GM21367 (cell line): ENCODE measurements around the gene C17orf113.
"Not testable (repeated sequence)": the region's sequence is repeated elsewhere in the genome, so short reads cannot be mapped to it uniquely, and the experiment has no call there.

ENCODE experiments used
- ATAC-seq: cut with Tn5 transposase; IDR thresholded peaks from one replicate; pipeline ENCODE4 v1.9.1; 2021; ENCODE audit not compliant: unreplicated experiment

C17orf113 gene

DNA sequence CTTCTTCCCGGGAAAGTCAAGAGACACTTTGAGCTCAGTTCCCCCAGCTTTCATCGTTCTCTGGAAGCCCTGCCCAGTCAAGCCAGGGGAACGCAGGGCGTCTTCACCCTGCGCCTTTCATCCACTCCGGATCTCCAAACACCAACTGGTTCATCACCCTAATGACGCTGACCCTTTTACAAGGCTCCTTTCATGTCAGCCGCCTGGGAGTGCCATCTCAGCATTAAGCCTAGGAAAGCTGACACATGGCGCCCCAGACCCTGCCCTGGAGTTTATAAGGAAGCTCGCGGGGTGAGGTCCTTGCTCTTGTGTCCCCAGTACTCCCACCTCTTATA is 32.6 kb downstream of the C17orf113 start:
- ATAC-seq, result no peak

DNA sequence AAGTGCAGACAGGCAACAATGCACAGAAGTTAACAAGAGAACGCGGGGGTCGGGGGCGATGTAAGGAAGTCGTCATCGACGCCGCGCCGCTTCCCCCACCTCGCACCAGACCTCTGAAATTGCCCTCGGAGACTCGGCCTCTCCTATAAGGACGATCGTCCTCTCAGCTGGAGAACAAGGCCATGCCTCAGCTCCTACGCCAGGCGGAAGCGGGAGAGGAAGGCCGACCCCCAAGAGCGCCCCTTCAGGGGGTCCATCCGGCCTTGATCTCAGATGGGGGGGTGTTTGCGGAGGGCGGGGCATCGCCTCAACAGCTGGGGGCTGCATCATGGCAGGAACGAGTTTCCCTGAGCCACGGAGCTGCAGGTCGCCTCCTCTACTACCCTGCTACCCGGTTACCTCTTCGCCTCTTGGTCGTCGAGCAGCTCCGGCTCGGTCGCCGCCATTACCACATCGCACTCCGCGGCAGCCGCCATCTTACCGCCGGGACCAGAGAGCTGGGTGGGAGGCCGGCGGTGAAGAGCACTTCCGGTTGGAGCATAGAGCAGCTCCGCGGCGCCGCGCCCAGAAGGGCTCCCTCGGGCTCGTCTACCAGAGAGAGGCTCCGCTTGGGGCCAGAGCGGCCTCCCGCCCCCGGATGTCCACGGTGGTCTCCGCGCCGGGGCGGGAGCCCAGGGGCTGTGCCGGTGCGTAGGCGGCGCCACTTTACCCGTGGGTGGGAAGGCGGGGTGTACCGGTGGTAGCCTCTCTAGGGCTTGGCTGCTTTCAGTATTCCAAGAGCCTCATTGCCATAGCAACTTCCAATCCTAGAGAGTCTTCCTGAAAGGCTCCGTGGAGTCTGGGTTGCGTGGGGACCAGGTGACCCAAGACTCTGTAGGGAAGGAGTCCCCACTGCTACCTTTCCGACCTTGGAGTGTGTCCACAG is 33.2 kb downstream of the C17orf113 start, which contains the start of gene DNAJC7:
Gene DNAJC7, minus strand, starts transcription at position 499 of the 925 bp plus-strand sequence. Its CDS starts 23 bp downstream, at position 476.
- ATAC-seq, result peak; percentile 71

DNA sequence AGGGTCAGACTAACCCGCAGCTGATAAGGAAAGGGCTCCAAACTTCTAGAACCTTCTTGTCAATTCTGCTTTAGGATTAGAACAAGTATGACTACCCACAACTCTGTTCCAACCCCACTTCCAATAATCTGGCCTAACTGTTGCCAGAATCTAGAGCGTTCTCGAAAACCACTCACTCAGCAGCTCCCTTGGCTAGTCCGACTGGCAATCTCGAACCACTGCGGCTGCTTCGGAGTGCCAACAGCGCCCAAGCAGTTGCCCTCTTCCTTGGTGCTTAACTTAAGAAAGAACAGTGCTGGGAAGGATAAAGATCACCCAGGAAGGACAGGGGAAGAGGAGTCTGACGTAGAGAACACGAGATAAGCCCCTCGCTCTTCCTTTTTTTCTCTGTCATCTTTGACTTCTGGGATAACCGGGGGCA is 34.0 kb downstream of the C17orf113 start:
- no peak for ATAC-seq

DNA sequence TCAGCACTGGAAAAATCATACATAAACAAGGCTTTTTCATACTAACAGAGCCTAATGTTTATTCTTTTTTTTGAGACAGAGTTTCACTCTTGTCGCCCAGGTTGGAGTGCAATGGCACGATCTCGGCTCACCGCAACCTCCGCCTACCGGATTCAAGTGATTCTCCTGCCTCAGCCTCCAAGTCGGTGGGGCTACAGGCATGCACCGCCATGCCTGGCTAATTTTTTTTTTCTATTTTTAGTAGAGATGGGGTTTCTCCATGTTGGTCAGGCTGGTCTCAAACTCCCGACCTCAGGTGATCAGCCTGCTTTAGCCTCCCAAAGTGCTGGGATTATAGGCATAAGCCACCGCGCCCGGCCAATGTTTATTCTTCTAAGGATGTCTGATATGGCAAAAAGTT is 36.7 kb downstream of the C17orf113 start:
- not testable (repeated sequence) for ATAC-seq

DNA sequence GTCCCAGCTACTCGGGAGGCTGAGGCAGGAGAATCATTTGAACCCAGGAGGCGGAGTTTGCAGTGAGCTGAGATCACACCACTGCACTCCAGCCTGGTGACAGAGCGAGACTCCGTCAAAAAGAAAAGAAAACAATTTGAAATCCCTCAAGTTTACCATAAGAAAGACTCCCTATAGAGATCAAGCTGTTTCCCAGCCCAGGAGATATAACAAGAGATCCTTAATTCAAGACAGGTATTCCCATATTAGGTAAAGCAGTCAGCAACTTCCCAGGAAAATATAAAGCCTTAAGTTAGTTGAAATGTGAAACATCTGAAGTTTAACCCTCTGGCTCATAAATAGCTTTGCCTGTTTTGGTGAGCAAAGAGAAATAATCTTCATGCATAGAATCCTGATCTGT is 38.0 kb downstream of the C17orf113 start:
- not testable (repeated sequence) for ATAC-seq

DNA sequence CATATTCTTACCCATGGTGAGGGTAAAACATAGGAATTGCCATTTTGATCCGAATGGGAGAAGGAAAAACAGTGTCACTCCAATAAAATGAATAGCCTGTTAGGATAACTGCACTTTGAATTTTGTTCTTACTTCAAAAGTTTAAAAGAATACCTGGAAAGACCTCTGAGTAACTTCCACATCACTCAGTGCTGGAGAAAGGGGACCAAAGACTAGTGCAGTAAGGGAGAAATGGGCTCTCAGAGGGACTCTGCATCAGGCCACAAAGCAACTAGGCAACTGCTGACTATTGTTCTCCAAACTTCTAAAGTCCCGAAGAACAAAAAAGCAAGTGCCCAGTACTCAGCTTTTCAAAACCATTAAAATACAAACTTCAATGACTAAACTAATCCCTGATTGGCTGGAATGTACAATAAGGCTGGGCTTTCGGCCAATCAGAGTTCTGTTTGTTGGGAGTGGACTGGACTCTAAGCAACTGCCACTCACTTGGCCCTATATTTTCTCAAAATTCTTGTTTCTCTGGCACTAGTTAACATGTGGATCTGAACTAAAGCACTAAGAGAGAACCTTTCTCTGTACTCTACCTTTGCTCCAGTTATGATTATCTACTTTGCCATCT is 39.4 kb downstream of the C17orf113 start:
- ATAC-seq, result no peak

DNA sequence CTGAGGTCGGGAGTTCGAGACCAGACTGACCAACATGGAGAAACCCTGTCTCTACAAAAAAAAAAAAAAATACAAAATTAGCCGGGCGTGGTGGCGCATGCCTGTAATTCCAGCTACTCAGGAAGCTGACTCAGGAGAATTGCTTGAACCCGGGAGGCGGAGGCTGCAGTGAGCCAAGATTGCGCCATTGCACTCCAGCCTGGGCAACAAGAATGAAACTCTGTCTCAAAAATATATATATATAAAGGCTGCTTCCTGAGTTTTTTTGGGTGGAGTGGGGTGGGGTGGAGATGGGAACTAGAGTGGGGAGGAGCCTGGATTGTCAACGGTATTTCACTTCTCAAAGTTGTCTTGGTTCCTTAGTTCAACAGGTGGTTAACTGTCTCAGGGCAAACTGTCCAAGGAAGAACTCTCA is 40.1 kb downstream of the C17orf113 start:
- not testable (repeated sequence) for ATAC-seq

DNA sequence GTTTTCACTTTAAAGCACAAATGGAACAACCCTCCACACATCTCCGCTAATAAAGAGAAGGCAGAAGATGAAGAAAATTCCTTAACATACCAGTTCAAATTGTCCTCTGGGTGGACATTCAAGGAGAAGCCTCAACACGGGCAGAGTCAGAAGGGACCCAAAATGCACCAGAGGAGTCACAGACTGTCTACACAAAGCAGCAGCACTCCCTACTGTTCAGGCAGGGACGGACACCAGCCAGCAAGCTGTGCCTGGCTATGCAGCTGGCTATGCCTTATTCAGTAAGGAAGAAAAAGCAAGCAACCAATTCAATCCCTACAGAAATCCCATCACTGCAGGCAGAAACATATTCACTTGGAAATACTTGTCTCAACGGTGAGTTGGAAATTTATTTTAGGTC is 41.2 kb downstream of the C17orf113 start:
- ATAC-seq, result no peak

DNA sequence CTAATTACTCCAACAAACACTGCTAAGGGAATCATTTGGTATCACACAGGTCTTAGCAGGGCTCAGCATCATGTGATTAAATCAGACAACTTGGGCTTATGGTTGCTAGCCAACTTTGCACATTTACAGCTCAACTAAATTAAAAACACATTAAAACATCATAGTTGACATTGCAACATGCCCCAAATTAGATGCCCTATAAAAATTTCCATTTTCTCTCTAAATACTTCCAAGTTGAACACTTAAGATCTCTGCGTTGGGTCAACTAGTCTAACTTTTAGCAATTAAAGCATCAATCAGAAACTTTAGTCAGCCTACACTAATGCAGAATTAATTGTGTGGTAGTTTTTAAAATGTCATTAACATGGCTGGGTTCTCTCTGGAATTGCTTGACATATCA is 45.2 kb downstream of the C17orf113 start:
- no peak for ATAC-seq

DNA sequence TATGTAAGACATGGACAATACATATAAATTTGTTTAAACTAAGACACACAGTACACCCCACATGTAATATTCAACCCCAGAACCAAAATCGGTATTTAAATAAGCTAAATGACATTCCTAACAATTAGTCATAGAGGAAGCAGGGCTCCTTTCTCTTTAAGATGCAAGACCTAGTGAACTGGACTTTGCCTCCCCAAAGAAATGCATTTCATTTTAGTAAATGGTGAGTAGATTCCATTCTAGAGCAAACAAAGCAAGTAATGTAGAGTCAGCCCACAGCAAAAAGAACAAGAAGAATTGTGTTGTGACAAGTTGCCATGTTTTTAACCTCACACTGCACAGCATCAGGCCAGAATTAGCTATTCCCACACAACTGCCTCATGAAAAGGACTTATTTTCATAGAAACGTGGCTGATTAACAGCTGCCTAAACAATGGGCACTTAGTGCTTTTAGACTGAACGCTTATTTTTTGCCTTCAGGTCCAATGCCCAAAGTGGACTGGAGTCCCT is 47.6 kb downstream of the C17orf113 start:
- no peak for ATAC-seq

DNA sequence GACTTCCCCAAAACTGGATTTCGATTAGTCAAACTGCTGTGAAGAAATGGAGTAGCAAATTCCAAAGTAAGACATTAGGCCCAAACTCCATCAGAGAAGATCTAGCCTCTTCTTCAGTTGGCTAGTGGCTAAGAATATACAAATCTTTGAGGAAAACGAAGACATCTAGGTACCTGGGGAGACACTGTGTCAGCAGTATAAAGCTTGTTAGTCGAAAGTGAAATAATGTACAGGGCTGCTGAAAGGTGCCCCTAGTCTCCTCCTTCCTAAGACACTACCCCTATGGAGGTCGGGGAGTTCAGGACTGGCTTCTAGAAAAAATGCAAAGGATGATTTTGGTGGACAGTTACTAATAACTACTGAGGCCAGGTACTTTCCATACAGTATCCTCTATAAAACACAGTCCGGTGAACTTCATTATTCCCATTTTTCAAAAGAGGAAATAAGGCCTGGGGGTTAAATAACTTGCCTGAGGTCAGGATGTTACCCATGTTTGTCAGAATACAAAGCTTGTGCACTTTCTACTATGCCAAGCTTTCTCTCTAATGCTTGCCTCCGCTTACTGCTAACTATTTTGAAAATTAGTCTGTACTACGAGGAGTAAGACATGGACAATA is 48.1 kb downstream of the C17orf113 start:
- no peak for ATAC-seq

DNA sequence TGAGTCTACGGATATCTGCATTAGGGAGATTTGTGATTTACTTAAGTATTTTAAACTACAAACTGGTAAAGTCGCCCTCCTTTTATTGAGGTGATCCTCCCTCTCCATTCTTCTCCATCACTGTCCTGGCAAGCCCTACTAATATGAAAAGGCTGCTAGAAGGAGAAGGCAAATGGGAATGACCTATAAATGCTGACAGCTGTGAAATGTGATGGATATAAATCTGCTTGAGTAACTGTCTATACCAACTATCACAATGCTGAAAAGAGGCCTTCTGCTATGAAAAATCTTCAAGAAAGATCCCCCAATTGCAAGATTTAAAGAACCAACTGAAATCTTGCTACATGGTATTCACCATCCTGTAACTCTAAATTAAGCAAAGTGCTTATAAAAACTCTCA is 48.7 kb downstream of the C17orf113 start:
- ATAC-seq, result no peak

DNA sequence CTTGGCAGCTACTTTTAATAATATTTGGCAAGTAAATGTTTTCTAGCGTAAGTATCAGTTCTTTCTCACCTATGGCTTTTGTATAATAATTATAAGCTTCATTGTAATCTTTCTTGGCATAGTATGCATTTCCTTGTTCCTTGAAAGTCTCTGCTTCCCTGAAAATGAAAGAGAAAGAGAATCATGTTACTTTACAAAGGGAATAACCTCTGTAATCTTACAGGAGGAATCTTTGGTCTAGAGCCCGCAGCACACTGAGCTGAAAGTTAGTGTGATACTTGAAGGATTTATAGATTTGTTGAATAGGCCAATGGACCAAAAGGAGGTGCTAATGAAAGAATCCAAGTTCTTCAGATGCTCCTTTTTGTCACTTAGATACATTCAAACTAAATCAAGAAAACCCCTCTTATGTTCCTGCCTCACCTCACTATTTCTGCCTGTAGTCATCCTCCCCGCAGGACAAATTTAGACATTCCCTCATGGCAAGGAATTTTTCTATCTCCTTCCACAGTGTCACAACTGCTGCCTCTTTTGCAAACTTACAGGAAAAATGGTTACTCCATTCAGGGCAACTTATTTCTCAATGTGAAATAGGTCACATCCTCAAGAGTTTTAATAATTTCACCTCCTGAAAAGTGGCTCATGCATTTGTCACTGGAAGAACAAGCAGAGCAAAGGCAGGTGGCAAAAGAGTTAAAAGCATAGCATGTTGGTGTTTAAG is 49.8 kb downstream of the C17orf113 start:
- ATAC-seq, result no peak

DNA sequence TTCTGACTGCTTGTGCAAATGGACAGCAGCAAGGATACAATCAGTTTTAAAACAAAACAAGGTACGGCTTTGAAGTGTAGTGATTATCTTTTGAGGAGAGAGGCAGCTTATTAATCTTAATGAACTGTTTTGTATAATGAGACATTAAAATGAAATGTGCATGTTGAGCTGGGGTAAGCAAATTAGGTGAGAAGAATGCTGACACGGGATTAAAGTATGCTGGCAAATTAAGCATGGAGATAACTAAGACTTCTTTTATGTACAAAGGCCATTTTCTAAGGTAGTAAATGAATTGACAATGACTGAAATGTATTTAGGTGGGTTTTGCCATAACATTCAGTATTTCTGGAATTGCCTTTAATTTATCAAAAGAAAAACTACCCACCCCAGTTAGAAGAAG is 51.9 kb downstream of the C17orf113 start:
- ATAC-seq, result no peak

DNA sequence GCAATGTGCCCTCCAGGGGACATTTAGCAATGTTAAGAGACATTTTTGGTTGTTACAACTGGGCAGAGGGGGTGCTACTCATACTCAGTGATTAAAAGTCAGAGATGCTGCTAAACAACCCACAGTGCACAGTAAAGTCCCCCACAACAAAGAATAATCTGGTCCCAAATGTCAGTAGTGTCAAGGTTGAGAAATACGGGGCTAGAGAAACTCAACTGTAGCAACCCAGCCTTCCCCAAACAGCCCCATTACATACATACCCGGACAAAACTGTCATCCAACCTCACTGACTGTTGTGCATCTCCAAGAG is 53.6 kb downstream of the C17orf113 start:
- no peak for ATAC-seq

DNA sequence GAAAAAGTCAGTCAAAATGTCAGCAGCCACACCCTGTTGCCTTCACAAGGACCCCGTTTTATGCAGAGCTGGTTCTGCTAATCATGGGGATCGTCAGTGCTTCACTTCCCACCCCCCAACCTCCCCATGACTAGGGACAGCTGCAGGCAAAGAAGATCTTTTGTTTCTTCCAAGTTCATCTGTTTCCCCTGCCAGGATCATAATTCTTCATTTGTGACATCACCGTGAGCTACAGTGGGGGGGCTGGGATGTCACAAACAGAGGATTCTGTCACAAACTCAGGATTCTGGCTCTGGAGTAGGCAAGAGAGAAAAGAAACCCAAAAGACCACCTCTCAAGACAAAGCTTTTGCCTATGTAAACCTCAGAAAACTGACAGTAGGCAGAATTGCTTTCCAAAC is 57.8 kb downstream of the C17orf113 start:
- ATAC-seq, result no peak

DNA sequence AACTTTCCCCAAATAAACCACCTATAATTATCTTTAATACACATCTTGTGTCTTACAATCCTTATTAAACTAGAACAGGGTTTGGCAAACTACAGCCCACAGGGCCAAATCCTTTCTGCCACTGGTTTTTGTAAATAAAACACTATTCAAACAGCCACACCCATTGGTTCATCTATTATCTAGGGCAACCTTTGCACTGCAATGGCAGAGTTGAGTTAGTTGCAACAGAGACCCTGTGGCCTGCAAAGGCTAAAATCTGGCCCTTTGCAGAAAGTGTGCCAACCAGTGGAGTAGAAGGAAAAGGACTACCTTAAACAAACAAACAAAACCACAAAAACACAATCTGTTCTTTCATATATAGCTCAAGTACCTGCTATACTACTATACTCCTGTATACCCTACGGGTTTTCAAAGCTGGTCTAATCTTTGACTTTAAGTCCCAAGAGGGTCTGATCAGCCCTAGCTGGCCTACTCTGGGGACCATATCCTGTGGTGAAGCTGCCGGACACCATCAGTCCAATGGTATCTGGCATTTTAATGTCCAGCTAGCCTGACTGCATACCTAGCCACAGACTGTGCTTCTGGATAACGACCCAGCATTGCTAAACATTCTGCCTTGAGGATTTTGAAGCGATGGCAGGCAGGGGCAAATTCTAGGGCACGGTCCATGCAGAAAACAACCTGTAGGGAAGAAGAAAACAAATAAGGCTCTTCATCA is 60.5 kb downstream of the C17orf113 start:
- no peak for ATAC-seq

DNA sequence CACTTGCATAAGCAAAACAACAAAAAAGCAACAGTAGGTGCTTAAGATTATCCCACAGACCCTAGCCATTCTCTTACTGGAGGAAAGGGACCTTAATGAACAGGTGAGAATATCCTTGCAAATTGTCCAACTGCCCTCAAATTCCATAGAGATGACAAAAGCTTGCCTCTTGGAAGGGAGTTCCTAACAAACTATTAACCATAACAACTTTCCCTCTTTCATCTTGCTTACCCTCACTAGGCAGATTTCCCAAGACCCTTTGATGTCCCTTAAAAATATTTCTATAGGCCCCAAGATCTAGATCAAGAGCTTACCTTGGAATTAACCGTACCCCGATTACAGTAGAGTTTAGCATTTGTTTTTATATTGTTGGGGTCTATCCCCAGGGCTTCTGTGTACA is 62.0 kb downstream of the C17orf113 start:
- ATAC-seq, result no peak
